Gastrocnemius medialis (tissue), 4 donors: ENCODE results near the gene UTS2.

Experiments
- CTCF ChIP-seq, 5 experiments: fragments of 450-650 bp in 3 of 5; fragments of 200-600 bp in 2 of 5; sonication (generic) in 2 of 5; IDR thresholded peaks in 4 of 5; conservative IDR thresholded peaks in 1 of 5; 1 replicate in 4 of 5; 2 replicates in 1 of 5; pipeline ENCODE4 v1.5.1; 2016 to 2019; ENCODE audit warnings: antibody characterized with exemption in 5 of 5, mild to moderate bottlenecking in 3 of 5, moderate library complexity in 3 of 5
- POLR2A ChIP-seq, 2 donors: fragments of 450-650 bp; IDR thresholded peaks; one replicate each; pipeline ENCODE4 v1.6.1; 2017; ENCODE audit warnings: antibody characterized with exemption in 2 of 2, mild to moderate bottlenecking in 2 of 2, moderate library complexity in 2 of 2

DNA sequence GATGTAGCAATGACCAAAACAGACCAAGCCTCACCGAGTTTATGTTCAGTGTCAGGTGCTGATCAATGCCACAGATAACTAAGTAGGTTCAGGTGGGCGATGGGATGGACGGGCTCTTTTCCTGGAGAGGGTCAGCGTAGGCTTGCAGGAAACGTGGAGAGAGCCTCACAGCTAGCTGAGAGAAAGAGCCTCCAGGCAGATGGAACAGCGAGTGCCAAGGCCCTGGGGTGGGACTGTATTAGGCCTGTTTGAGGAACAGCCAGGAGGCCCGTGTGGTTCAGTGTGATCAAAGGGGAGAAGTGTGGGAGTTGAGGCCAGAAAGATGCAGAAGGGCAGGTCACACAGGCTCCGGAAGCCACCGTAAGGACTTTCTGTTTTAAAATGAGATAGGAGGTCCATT is 7.3 kb upstream of the UTS2 start:
- TF ChIP-seq CTCF (IDR thresholded peaks at IDR 0.05 in 4 of 5, conservative IDR thresholded peaks at IDR 0.05 in 1 of 5) (no peak), POLR2A (IDR thresholded peaks at IDR 0.05) (no peak)
